Immature natural killer cell (primary cell): ENCODE results near the gene ENC1. TPM values are rescaled to one million over a fixed set of nuclear protein-coding genes. Genes with fewer than 3 reads are reported as not detected.

ENCODE experiments used
- DNase-seq, 3 donors: peaks; one replicate each; pipeline ENCODE4 v3.0.0; 2022; ENCODE audit warnings: mixed read lengths in 1 of 3
- H3K27ac Mint-ChIP-seq, 6 donors: one replicate each; pipeline ENCODE4 v1.8.0; 2020; ENCODE audit warnings: mixed read lengths in 6 of 6, mild to moderate bottlenecking in 5 of 6, inconsistent platforms in 4 of 6, moderate library complexity in 3 of 6
- H3K27me3 Mint-ChIP-seq, 3 donors: one replicate each; pipeline ENCODE4 v1.8.0; 2020 to 2021; ENCODE audit warnings: low read depth in 3 of 3, mild to moderate bottlenecking in 3 of 3, mixed read lengths in 3 of 3, moderate library complexity in 3 of 3, inconsistent platforms in 1 of 3
- H3K36me3 Mint-ChIP-seq, 3 donors: one replicate each; pipeline ENCODE4 v1.8.0; 2020; ENCODE audit warnings: mixed read lengths in 3 of 3, inconsistent platforms in 2 of 3, mild to moderate bottlenecking in 2 of 3
- H3K4me1 Mint-ChIP-seq, 2 donors: one replicate each; pipeline ENCODE4 v1.8.0; 2020; ENCODE audit warnings: inconsistent platforms in 2 of 2, mild to moderate bottlenecking in 2 of 2, mixed read lengths in 2 of 2, moderate library complexity in 1 of 2
- H3K4me3 Mint-ChIP-seq, 5 donors: one replicate each; pipeline ENCODE4 v1.8.0; 2020; ENCODE audit warnings: mild to moderate bottlenecking in 5 of 5, mixed read lengths in 5 of 5, inconsistent platforms in 3 of 5, moderate library complexity in 3 of 5
- H3K9me3 Mint-ChIP-seq, 6 donors: one replicate each; pipeline ENCODE4 v1.8.0; 2020; ENCODE audit warnings: mild to moderate bottlenecking in 6 of 6, mixed read lengths in 6 of 6, inconsistent platforms in 4 of 6, moderate library complexity in 3 of 6
- polyA plus RNA-seq, 3 donors: library from polyadenylated mRNA; unstranded; fragments of 300-500 nt; fragmentation: Illumina TruSeq; gene quantifications; one replicate each; pipeline ENCODE4 v1.2.3, GENCODE V29; 2021

ENC1 gene
- polyA plus RNA-seq, 3 donors from 2014 or later: 5.4 to 17.2 (median 12.7) TPM

DNA sequence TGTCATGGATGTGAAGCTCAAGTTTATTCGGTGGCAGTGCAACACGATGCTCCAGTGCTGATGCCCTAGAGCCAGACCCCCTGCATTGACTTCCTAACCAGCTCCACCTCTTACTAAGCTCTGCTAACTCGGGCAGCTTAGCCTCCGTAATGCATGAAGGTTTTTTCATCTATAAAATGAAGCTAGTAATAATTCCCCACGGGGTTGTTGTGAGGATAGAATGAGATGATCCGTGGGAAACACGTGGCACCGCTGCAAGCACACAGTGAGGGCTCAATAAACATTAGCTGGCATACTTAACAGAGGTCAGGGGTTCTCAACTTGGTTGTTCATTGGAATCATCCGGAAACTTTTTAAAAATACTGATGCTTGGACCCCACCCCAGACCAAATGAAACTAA is 6.8 kb downstream of the ENC1 start:
- Mint-ChIP-seq H3K9me3 (no peaks in the 10 kb centered on the region), H3K27ac (peak overlapping the region in 2 of 6 donors; percentile 68 to 100), H3K4me3 (peak overlapping the region in 1 of 5 donors; percentile 26), H3K27me3 (peaks cover 4 to 38% (median 10%) of the 10 kb centered on the region in 3 donors), H3K4me1 (peaks cover 44 to 47% of the 10 kb centered on the region in 2 donors), H3K36me3 (peaks cover 5 to 21% (median 8%) of the 10 kb centered on the region in 3 donors)
- DNase-seq: no peak

DNA sequence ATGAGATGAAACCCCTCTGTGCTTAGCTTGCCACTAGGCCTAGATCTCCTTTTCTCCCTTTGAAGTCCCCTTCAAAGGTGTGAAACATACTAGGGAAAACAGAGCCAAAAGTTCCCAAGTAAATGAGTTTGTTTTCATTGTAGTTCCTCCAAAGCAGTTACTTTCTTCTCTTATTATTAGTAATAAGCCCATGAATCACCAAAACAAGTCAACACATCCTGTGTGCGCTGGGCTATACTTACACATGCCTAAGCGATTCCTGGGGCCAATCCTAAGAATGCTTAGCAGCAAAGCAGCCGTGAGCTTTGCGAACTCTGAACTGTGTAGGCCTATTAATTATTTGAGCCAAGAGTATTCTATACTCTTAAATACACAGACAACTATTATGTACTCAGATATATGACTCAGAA is 7.6 kb downstream of the ENC1 start:
- Mint-ChIP-seq H3K4me3 (peak overlapping the region in 1 of 5 donors; percentile 84), H3K27ac (peak overlapping the region; percentile 61 to 100 (median 98)), H3K27me3 (peaks cover 4 to 41% (median 10%) of the 10 kb centered on the region in 3 donors), H3K4me1 (peaks cover 44 to 47% of the 10 kb centered on the region in 2 donors), H3K9me3 (no peaks in the 10 kb centered on the region), H3K36me3 (peaks cover 5 to 21% (median 8%) of the 10 kb centered on the region in 3 donors)
- DNase-seq: no peak

DNA sequence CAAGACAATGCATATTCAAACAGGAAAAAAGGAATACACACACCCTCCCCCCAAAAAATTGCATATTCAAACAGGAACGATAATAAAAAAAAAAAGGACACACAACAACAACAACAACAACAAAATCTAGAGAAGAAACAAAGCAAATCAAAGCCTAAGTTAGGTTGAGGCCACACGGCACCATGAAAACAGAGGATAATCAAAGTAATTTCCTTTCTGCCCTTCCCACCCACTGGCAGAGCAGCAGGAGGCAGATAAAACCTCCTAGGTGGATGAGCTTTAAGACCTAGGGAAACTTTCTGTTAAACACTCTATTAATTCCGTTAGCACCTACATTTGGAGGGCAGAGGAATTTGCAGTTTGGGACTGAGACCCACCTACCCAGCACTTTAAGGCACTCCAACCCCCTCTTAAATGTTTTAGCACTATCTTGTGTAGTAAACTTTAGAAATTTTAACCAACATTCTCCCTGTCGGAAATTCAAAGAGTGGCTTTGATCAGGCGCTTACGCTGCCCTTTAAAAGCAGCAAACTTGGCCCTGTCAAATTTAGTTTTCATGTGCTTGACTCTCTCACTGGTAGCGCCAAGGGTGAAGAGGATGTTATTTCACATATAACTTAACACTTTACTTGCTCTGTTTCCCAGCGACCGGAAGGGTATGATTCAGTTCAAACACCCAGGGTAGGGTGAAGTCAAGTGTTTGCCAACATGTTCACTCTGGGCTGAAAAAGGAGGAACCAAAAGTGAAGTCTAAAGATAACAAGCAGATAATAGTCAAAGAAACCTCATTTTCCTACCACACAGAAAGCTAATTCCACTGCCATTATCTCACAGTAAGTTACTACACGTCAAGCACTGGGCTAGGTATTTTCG is 9.2 kb downstream of the ENC1 start:
- Mint-ChIP-seq H3K27me3 (peaks cover 4 to 42% (median 7%) of the 10 kb centered on the region in 3 donors), H3K27ac (peak overlapping the region; percentile 93 to 100 (median 98)), H3K9me3 (no peaks in the 10 kb centered on the region), H3K36me3 (peaks cover 5 to 21% (median 8%) of the 10 kb centered on the region in 3 donors), H3K4me3 (peak overlapping the region; percentile 50 to 84 (median 70)), H3K4me1 (peaks cover 49 to 51% of the 10 kb centered on the region in 2 donors)
- DNase-seq: peak; percentile 77 to 88 (median 77)

DNA sequence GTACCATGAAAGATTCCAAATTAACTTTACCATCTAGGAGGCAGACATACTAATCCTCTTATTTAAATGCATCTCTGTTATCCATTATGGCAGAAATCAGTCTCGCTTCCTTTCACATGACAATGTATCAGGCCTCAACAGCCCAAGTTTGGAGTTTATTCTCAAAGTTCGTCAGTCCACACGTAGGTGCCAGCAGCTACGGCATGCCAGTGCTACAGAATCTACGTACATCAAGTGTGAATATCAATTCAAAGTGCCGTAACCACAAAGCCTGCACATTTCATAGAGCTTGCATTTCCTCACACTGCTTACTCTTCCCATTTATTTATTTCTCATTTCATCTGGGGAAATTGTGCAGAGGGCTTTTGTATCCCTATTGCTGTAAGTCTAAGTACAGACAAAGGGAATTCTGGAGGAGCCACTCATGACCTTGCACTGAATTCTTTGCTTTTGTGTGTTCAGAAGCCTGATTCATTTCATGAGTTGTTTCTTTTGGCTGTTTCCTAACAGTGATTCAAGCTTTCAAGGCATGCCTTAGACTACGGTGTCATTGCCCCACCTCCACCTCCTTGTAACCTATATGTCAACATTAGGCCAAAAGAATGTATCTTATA is 10.0 kb downstream of the ENC1 start:
- peak overlapping the region; percentile 53 to 84 (median 72) for H3K4me3 Mint-ChIP-seq
- peaks cover 4 to 44% (median 7%) of the 10 kb centered on the region in 3 donors for H3K27me3 Mint-ChIP-seq
- H3K27ac Mint-ChIP-seq: peak overlapping the region; percentile 93 to 100 (median 98)
- H3K9me3 Mint-ChIP-seq: no peaks in the 10 kb centered on the region
- peaks cover 49 to 51% of the 10 kb centered on the region in 2 donors for H3K4me1 Mint-ChIP-seq
- peaks cover under 1 to 14% (median 5%) of the 10 kb centered on the region in 3 donors for H3K36me3 Mint-ChIP-seq
- DNase-seq: peak; percentile 71 to 85 (median 76)

DNA sequence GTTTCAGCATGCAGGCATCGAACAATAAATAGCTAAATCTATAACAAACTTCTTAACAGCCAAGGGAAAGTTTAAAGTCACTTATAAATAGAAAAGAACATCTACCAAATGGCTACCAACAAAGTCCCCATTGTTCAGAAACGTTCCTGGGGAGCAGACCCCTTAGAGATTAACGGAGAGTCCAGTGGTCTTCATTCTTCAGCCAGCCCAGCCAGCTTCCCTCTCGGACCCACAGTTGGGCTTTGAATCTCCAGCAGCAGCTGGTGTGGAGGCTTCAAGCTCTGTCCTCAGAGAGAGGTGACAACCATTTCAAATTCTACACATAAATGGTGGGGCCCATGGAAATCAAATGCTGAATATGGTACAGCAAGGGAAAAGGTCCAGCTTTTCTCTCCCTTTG is 11.2 kb downstream of the ENC1 start:
- H3K9me3 Mint-ChIP-seq: no peaks in the 10 kb centered on the region
- peak overlapping the region; percentile 93 to 100 (median 98) for H3K27ac Mint-ChIP-seq
- H3K4me3 Mint-ChIP-seq: peak overlapping the region in 2 of 5 donors; percentile 36 to 84
- H3K27me3 Mint-ChIP-seq: peaks cover 4 to 44% (median 9%) of the 10 kb centered on the region in 3 donors
- H3K4me1 Mint-ChIP-seq: peaks cover 49 to 51% of the 10 kb centered on the region in 2 donors
- peaks cover 0 to 5% (median 4%) of the 10 kb centered on the region in 3 donors for H3K36me3 Mint-ChIP-seq
- no peak for DNase-seq

DNA sequence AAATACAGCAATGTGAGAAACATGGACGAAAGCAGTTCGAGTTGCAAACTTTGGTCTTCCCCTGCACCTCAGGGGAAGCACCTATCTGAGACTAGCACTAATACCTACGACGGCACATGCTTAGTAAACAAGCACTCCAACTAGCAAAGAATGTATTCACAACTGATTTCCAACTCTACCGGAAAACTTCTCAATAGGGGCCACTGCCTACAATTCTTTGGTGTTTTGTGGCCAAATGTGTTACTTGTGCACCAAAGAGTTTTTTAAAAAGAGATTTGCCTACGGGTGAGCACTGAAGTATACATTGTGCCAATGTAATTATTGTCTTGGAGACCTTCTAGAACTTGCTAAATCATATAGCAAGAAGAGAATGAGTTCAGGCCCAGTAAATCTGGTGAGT is 12.2 kb downstream of the ENC1 start:
- Mint-ChIP-seq H3K4me3 (peak overlapping the region; percentile 8 to 84 (median 27)), H3K9me3 (no peaks in the 10 kb centered on the region), H3K27me3 (peaks cover 4 to 44% (median 10%) of the 10 kb centered on the region in 3 donors), H3K36me3 (peaks cover 0 to 3% (median 0%) of the 10 kb centered on the region in 3 donors), H3K4me1 (peaks cover 49 to 51% of the 10 kb centered on the region in 2 donors), H3K27ac (peak overlapping the region; percentile 46 to 100 (median 89))
- DNase-seq: peak; percentile 26 to 64 (median 32)

DNA sequence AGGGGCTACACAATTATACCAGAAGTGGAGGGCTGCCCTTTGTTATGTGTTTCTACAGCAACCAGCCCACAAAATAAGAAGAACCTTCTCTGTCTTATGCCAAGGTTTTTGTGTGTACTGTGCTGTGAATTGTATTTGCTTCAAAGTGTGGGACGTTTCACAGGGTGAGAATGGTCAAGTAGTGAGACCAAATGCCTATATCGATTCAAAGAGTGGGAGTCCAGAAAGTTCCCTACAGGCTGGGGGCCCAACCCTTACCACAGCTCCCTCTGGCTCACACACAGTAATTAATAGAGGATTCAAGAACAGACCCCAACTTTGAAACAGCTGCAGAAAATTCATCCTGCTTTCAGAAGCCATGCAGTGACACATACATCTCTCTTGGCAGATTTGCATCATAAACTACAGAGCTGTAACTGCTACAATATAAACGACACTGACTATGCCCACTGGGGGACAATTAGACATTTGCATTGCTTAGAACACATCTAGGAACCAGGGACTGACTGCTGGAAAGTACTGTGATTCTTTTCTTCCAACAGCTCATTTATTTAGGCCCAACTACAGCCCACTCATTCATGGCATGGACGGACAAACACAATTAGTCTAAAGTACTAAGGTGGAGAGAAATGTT is 12.8 kb downstream of the ENC1 start:
- H3K36me3 Mint-ChIP-seq: peaks cover 0 to 3% (median 0%) of the 10 kb centered on the region in 3 donors
- peak in 1 of 3 donors; percentile 28 for DNase-seq
- H3K4me3 Mint-ChIP-seq: peak overlapping the region in 4 of 5 donors; percentile 13 to 84 (median 23)
- peaks cover 4 to 44% (median 10%) of the 10 kb centered on the region in 3 donors for H3K27me3 Mint-ChIP-seq
- H3K4me1 Mint-ChIP-seq: peaks cover 49 to 51% of the 10 kb centered on the region in 2 donors
- H3K9me3 Mint-ChIP-seq: no peaks in the 10 kb centered on the region
- H3K27ac Mint-ChIP-seq: peak overlapping the region; percentile 46 to 100 (median 89)

DNA sequence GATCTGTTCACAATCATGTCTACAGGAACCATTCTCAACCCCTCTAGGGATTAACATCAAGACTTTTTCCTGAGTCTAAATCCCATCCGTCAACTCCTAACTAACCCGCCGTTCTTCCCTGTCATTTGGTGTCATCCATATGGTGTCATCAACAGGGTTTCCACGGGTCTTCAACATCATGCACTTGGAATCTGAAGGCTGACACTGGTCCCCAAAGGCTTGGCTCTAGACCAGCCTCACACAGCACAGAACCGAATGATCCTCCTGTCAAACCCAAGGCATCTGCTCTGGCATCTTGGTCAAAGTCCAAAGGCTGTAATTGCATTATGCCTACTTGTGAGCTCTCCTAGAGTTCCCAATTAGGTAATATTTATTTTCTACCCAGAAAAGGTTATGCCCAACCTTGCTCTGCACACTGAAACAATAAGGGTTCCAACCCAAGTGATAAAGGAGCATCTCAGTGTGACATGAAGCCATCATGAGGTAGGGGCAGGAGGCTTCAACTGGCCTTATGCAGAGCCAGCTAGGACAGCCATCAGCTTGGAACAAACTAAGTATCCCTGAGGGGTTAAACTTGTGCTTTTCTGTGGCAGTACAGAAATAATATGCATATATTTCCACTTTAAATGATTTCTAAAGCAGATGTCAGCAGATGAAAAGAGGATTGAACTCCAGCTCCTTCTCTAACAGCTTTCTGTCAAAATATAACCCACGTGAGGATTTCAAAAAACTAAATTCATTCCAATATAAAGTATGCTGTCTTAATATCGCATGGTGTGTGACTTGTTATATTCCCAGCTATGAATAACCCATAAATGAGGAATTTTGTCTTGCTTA is 13.9 kb downstream of the ENC1 start:
- DNase-seq: no peak
- peak overlapping the region in 3 of 6 donors; percentile 23 to 100 (median 45) for H3K27ac Mint-ChIP-seq
- H3K9me3 Mint-ChIP-seq: no peaks in the 10 kb centered on the region
- H3K36me3 Mint-ChIP-seq: peaks cover 0 to 3% (median 0%) of the 10 kb centered on the region in 3 donors
- H3K4me1 Mint-ChIP-seq: peaks cover 40 to 43% of the 10 kb centered on the region in 2 donors
- peaks cover 4 to 35% (median 8%) of the 10 kb centered on the region in 3 donors for H3K27me3 Mint-ChIP-seq
- H3K4me3 Mint-ChIP-seq: no peak overlapping the region

DNA sequence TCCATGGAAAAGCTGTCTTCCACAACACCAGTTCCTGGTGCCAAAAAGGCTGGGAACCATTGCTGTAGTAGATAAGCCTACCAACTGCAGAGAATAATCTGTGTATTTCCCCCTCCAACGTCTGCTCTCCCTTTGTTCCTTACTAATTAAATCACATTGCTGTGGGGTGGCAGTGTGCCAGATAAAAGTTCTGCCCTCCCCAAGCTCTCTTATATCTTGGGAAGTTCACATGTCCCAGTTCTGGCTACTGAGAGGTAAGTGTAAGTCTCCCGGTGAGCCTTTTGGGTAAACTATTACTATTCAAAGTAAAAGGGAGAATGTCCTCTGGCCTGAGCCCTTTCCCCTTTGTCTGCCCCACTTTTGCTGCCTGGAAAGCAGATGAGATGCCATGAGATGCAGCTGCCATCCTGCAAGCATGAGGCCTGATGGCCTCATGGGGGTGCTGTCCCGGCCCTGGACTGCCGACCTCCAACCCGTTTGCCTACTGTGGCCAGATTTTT is 14.7 kb downstream of the ENC1 start:
- peak overlapping the region in 2 of 6 donors; percentile 22 to 45 for H3K27ac Mint-ChIP-seq

DNA sequence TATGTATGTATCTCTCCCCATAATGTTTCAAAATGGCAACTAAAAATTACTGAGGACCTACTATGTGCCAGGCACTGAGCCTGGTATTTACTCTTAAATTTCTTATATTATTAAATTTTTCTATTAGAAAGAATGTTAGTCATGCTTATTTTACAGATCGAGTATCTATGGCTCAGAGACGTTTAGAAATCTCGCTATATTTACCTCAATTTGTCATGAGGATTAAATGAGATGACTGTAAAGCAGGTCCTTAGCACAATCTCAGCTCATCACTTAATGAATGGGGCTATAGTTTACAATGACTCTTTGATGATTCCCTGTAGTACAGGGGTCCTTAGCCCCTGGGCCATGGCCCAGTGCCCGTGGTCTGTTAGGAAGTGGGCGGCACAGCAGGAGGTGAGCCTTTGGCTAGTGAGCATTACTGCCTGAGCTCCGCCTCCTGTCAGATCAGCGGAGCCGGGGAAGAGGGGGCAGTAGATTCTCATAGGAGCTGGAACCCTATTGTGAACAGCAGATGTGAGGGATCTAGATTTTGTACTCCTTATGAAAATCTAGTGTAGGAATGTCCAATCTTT is 15.5 kb downstream of the ENC1 start:
- Mint-ChIP-seq H3K4me3 (no peak overlapping the region), H3K27ac (peak overlapping the region in 1 of 6 donors; percentile 49), H3K4me1 (peaks cover 24 to 27% of the 10 kb centered on the region in 2 donors), H3K27me3 (peaks cover 0 to 20% (median 3%) of the 10 kb centered on the region in 3 donors), H3K36me3 (no peaks in the 10 kb centered on the region), H3K9me3 (no peaks in the 10 kb centered on the region)
- DNase-seq: no peak

More for the DNA sequence above, 14.7 kb downstream of the ENC1 start:
- Mint-ChIP-seq H3K4me1 (peaks cover 32 to 34% of the 10 kb centered on the region in 2 donors), H3K9me3 (no peaks in the 10 kb centered on the region), H3K4me3 (no peak overlapping the region), H3K27me3 (peaks cover 4 to 28% (median 5%) of the 10 kb centered on the region in 3 donors), H3K36me3 (peaks cover 0 to 3% (median 0%) of the 10 kb centered on the region in 3 donors)
- DNase-seq: no peak

DNA sequence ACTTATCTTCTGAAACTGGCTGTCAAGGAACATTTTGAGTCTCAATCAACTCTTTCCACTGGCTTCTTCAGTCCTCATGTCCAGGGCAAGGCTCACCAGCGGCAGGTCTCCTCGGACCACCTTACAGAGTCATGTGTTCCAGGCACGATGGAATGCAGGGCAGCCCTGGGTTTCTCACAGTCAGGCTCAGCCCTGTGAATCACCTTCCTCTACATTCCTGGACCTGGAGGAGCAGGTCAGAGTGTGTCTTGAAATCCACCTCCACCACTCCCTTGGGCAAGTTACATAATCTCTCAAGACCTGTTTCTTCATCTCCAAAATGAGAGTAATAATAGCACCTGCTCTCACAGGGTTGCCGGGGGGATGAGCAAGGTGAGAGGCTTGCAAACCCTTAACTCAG is 16.0 kb downstream of the ENC1 start:
- Mint-ChIP-seq H3K36me3 (no peaks in the 10 kb centered on the region), H3K4me1 (peaks cover 19 to 23% of the 10 kb centered on the region in 2 donors), H3K27me3 (peaks cover 0 to 17% (median 3%) of the 10 kb centered on the region in 3 donors), H3K9me3 (no peaks in the 10 kb centered on the region), H3K27ac (peak overlapping the region in 1 of 6 donors; percentile 49), H3K4me3 (no peak overlapping the region)
- no peak for DNase-seq

DNA sequence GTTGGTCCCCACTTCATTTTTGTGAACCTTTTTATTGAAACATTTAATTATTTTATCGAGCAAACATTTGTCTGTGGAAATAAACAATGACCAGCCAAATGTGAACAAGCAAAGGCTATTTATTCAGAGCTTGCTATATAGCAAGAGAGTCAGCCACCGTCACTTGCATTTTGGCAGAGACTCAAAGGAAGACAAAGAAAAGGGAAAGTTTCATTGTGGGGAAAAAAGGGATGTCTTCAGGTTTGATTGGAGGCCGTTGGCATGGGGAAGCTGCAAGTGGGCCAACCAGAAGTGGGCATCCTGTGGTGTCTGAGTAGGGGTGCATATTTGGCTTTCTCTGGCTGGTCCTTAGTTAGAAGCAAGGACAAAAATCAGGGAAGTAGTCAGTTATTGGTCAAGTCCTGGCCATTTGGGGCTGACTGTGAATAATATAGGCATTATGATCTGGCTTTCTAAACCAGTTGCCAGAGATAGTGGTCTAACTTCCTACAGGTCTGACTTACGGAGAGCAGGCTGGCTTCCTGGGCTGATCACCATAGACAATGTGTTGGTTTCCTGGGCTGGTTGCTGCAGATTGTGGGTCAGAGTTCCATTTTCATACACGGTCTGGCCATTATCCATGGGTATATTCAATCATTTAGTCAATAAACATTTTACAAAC is 16.6 kb downstream of the ENC1 start:
- H3K36me3 Mint-ChIP-seq: no peaks in the 10 kb centered on the region
- no peak overlapping the region for H3K27ac Mint-ChIP-seq
- H3K27me3 Mint-ChIP-seq: peaks cover 4 to 12% (median 7%) of the 10 kb centered on the region in 3 donors
- no peak overlapping the region for H3K4me3 Mint-ChIP-seq
- DNase-seq: no peak
- H3K9me3 Mint-ChIP-seq: no peaks in the 10 kb centered on the region
- H3K4me1 Mint-ChIP-seq: peaks cover 15 to 17% of the 10 kb centered on the region in 2 donors
